H9 (cell line): ENCODE results near the gene SCN1B. TPM values are rescaled to one million over a fixed set of nuclear protein-coding genes. Genes with fewer than 3 reads are reported as not detected.

Source experiments
- DNase-seq: peaks from one replicate; pipeline ENCODE4 v3.0.0-alpha.2; 2017
- H2AFZ ChIP-seq: one replicate; pipeline ENCODE4 v1.6.1; 2013; ENCODE audit warnings: mild to moderate bottlenecking, low read length, control low read depth, moderate library complexity
- H2AK5ac ChIP-seq: 2 replicates; pipeline ENCODE4 v1.6.1; 2013; ENCODE audit warnings: low read length, control low read depth, mixed read lengths; ENCODE audit not compliant: insufficient read length
- H2BK120ac ChIP-seq: one replicate; pipeline ENCODE4 v1.6.1; 2013; ENCODE audit warnings: low read depth, mild to moderate bottlenecking, low read length, control low read depth, inconsistent platforms; ENCODE audit not compliant: poor library complexity, severe bottlenecking
- H2BK12ac ChIP-seq: 2 replicates; pipeline ENCODE4 v1.6.1; 2013; ENCODE audit warnings: low read length, control low read depth, mixed read lengths, low read depth; ENCODE audit not compliant: insufficient read length
- H2BK15ac ChIP-seq: 2 replicates; pipeline ENCODE4 v1.6.1; 2013; ENCODE audit warnings: low read depth, low read length, control low read depth
- H2BK20ac ChIP-seq: one replicate; pipeline ENCODE4 v1.6.1; 2013; ENCODE audit warnings: low read depth, mild to moderate bottlenecking, low read length, control low read depth, inconsistent platforms; ENCODE audit not compliant: poor library complexity, severe bottlenecking
- H2BK5ac ChIP-seq: 2 replicates; pipeline ENCODE4 v1.6.1; 2013; ENCODE audit warnings: low read length, control low read depth, mixed read lengths; ENCODE audit not compliant: insufficient read length
- H3K14ac ChIP-seq: 2 replicates; pipeline ENCODE4 v1.6.1; 2013; ENCODE audit warnings: low read length, control low read depth; ENCODE audit not compliant: insufficient read depth
- H3K18ac ChIP-seq: 2 replicates; pipeline ENCODE4 v1.6.1; 2013; ENCODE audit warnings: low read depth, mild to moderate bottlenecking, mixed read lengths, low read length, control low read depth; ENCODE audit not compliant: insufficient read length
- H3K23ac ChIP-seq: 2 replicates; pipeline ENCODE4 v1.6.1; 2013; ENCODE audit warnings: low read length, control low read depth, mixed read lengths, low read depth; ENCODE audit not compliant: insufficient read length
- H3K23me2 ChIP-seq: 2 replicates; pipeline ENCODE4 v1.6.1; 2013; ENCODE audit warnings: low read depth, mild to moderate bottlenecking, mixed read lengths, low read length, control low read depth; ENCODE audit not compliant: insufficient read length, poor library complexity, severe bottlenecking
- H3K27ac ChIP-seq: 2 replicates; pipeline ENCODE4 v1.5.1; 2013; ENCODE audit warnings: low read length, control low read depth, mixed read lengths, low read depth; ENCODE audit not compliant: insufficient read length
- H3K27me3 ChIP-seq: 2 replicates; pipeline ENCODE4 v1.6.1; 2013; ENCODE audit warnings: low read length, control low read depth, inconsistent platforms; ENCODE audit not compliant: insufficient read depth
- H3K4ac ChIP-seq: 2 replicates; pipeline ENCODE4 v1.6.1; 2013; ENCODE audit warnings: low read depth, mild to moderate bottlenecking, control low read depth, inconsistent platforms, low read length, moderate library complexity
- H3K4me1 ChIP-seq: 2 replicates; pipeline ENCODE4 v1.6.1; 2013; ENCODE audit warnings: low read length, control low read depth, inconsistent platforms; ENCODE audit not compliant: insufficient read depth
- H3K4me2 ChIP-seq: 2 replicates; pipeline ENCODE4 v1.6.1; 2013; ENCODE audit warnings: low read length, control low read depth, mixed read lengths; ENCODE audit not compliant: insufficient read length, insufficient read depth
- H3K56ac ChIP-seq: 2 replicates; pipeline ENCODE4 v1.6.1; 2013; ENCODE audit warnings: low read depth, mild to moderate bottlenecking, mixed read lengths, low read length, control low read depth; ENCODE audit not compliant: insufficient read length
- H3K79me1 ChIP-seq: 2 replicates; pipeline ENCODE4 v1.6.1; 2013; ENCODE audit warnings: low read depth, mild to moderate bottlenecking, moderate library complexity, low read length, control low read depth, inconsistent platforms; ENCODE audit not compliant: insufficient read depth, poor library complexity, severe bottlenecking
- H3K79me2 ChIP-seq: 2 replicates; pipeline ENCODE4 v1.6.1; 2013; ENCODE audit warnings: low read length, control low read depth, inconsistent platforms; ENCODE audit not compliant: insufficient read depth
- H3K9ac ChIP-seq: 2 replicates; pipeline ENCODE4 v1.6.1; 2013; ENCODE audit warnings: low read length, control low read depth, mixed read lengths; ENCODE audit not compliant: insufficient read length; ENCODE audit errors: extremely low read depth
- H3K9me3 ChIP-seq: one replicate; pipeline ENCODE4 v1.6.1; 2013; ENCODE audit warnings: low read depth, low read length, inconsistent platforms; ENCODE audit not compliant: control insufficient read depth
- H3T11ph ChIP-seq: one replicate; pipeline ENCODE4 v1.6.1; 2013; ENCODE audit warnings: mild to moderate bottlenecking, low read length, control low read depth, inconsistent platforms
- H4K20me1 ChIP-seq: one replicate; pipeline ENCODE4 v1.6.1; 2013; ENCODE audit not compliant: control insufficient read depth, insufficient read length, insufficient read depth
- H4K5ac ChIP-seq: 2 replicates; pipeline ENCODE4 v1.6.1; 2013; ENCODE audit warnings: low read depth, mild to moderate bottlenecking, mixed read lengths, low read length, control low read depth; ENCODE audit not compliant: insufficient read length
- H4K8ac ChIP-seq: replicated peaks from 2 replicates; pipeline ENCODE4 v1.6.1; 2013; ENCODE audit warnings: low read length, control low read depth, mixed read lengths, low read depth; ENCODE audit not compliant: insufficient read length
- H4K91ac ChIP-seq: 2 replicates; pipeline ENCODE4 v1.6.1; 2013; ENCODE audit warnings: low read depth, mild to moderate bottlenecking, moderate library complexity, mixed read lengths, low read length, control low read depth; ENCODE audit not compliant: insufficient read length
- H3K27ac Mint-ChIP-seq, 3 experiments: 2 replicates in 2 of 3; 3 replicates in 1 of 3; pipeline ENCODE4 v1.8.0; 2020 to 2021; ENCODE audit warnings: mixed read lengths in 3 of 3, mild to moderate bottlenecking in 1 of 3, moderate library complexity in 1 of 3
- H3K27me3 Mint-ChIP-seq: 2 replicates; pipeline ENCODE4 v1.8.0; 2021; ENCODE audit warnings: low read depth, mild to moderate bottlenecking, moderate library complexity, mixed read lengths
- H3K36me3 Mint-ChIP-seq, 3 experiments: 2 replicates in 2 of 3; 3 replicates in 1 of 3; pipeline ENCODE4 v1.8.0; 2020 to 2021; ENCODE audit warnings: low read depth in 3 of 3, mixed read lengths in 3 of 3; ENCODE audit not compliant: insufficient read depth in 1 of 3
- H3K4me1 Mint-ChIP-seq, 2 experiments: 2 replicates each; pipeline ENCODE4 v1.8.0; 2020; ENCODE audit warnings: mixed read lengths in 2 of 2
- H3K4me3 Mint-ChIP-seq, 2 experiments: 2 replicates in 1 of 2; 3 replicates in 1 of 2; pipeline ENCODE4 v1.8.0; 2020 to 2021; ENCODE audit warnings: mild to moderate bottlenecking in 2 of 2, mixed read lengths in 2 of 2, moderate library complexity in 1 of 2
- H3K9me3 Mint-ChIP-seq, 2 experiments: 2 replicates in 1 of 2; 3 replicates in 1 of 2; pipeline ENCODE4 v1.8.0; 2020; ENCODE audit warnings: mild to moderate bottlenecking in 2 of 2, mixed read lengths in 2 of 2, moderate library complexity in 1 of 2
- CTCF ChIP-seq: fragments of 200-600 bp; sonication (generic); conservative IDR thresholded peaks from 3 replicates; pipeline ENCODE4 v1.8.0; 2021; ENCODE audit warnings: antibody characterized with exemption, mild to moderate bottlenecking
- WGBS: extraction: QIAGEN DNeasy Blood & Tissue Kit; methylation state at CpG from one replicate; pipeline ENCODE4 v1.1.7; 2013; ENCODE audit warnings: missing lambda C conversion rate, low lambda C conversion rate, mixed read lengths; ENCODE audit not compliant: insufficient read length; ENCODE audit errors: extremely low coverage; 5-methylcytosine and 5-hydroxymethylcytosine counted together
- total RNA-seq: library from RNA; stranded (reverse); gene quantifications from 2 replicates; pipeline ENCODE4 v1.2.1, GENCODE V29; 2021

SCN1B gene
- total RNA-seq, 1 experiment from 2014 or later = 3.8 TPM

- no peak overlapping the region for H3T11ph ChIP-seq
- no peak overlapping the region for H3K9ac ChIP-seq
- H2BK15ac ChIP-seq = no peak overlapping the region
- TF ChIP-seq CTCF = no peak
- WGBS = no CpG with 5 or more reads among the region's 3 CpGs
- no peak overlapping the region for H2BK5ac ChIP-seq
- DNase-seq = no peak
- H3K4ac ChIP-seq = no peak overlapping the region
- H3K79me2 ChIP-seq = no peaks in the 10 kb centered on the region
- no peak overlapping the region for H3K4me3 Mint-ChIP-seq
- no peak overlapping the region for H2BK12ac ChIP-seq
- no peaks in the 10 kb centered on the region for H3K9me3 ChIP-seq
- no peak overlapping the region for H4K91ac ChIP-seq
- no peak overlapping the region for H3K4me2 ChIP-seq
- H4K5ac ChIP-seq = no peak overlapping the region
- H3K56ac ChIP-seq = no peak overlapping the region
- no peaks in the 10 kb centered on the region for H3K79me1 ChIP-seq
- no peak overlapping the region for H4K8ac ChIP-seq
- 0 out of 7 replicates have a peak, but pooled peaks cover 0 to 4% (median 0%) of the 10 kb centered on the region in 3 experiments for H3K36me3 Mint-ChIP-seq
- no peak overlapping the region for H2BK120ac ChIP-seq
- no peak overlapping the region for H3K18ac ChIP-seq
- H3K27ac Mint-ChIP-seq = peak overlapping the region in 1 of 3 experiments; percentile 77; a peak in 1 of 7 replicates
- no peak overlapping the region; the same call in 1 of the 2 replicates for H3K14ac ChIP-seq
- H3K4me1 ChIP-seq = no peaks in the 10 kb centered on the region; the same call in 1 of the 2 replicates
- H2AFZ ChIP-seq = no peak overlapping the region
- H3K23me2 ChIP-seq = no peaks in the 10 kb centered on the region
- peaks cover 0 to 3% of the 10 kb centered on the region in 2 experiments; a peak in 4 of 5 replicates for H3K9me3 Mint-ChIP-seq
- no peak overlapping the region for H3K23ac ChIP-seq
- no peak overlapping the region for H3K27ac ChIP-seq
- no peak overlapping the region for H2BK20ac ChIP-seq
- peaks cover 5 to 11% of the 10 kb centered on the region in 2 experiments for H3K4me1 Mint-ChIP-seq
- no peaks in the 10 kb centered on the region for H3K27me3 ChIP-seq
- H4K20me1 ChIP-seq = peaks cover 2% of the 10 kb centered on the region
- H2AK5ac ChIP-seq = no peak overlapping the region
- peaks cover 3% of the 10 kb centered on the region; the same call in 1 of the 2 replicates for H3K27me3 Mint-ChIP-seq
Observed at GRCh38 chr19:35084509-35084762, 54.2 kb downstream of the SCN1B start.
